ENCODE data around the gene ZRSR2. TPM values are rescaled to one million over a fixed set of nuclear protein-coding genes. Genes with fewer than 3 reads are reported as not detected.
"Not testable (repeated sequence)": the region's sequence is repeated elsewhere in the genome, so short reads cannot be mapped to it uniquely, and the experiment has no call there.

The ZRSR2 gene
- polyA plus RNA-seq, 1 of the 3 experiments (the other 2 are of a cell fraction), result 14.3 TPM

DNA sequence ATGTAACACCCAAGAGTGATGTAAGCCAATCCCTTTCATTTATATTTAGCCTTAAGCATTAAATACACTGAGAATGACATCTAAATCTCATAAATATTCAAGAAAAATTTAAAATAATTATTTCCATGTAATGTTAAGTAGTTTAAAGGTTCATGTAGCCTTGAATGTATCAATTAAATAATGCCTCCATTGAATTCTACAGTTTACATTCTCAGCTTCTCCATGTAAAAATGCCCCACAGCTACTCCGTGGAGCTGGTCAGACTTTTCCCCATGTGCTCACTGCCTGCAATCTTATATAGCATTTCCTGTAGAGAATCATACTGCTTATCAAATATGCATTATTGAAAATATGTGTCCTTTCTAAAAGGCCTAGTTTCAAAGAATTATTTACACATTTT is 38.9 kb downstream of the ZRSR2 start:
- POLR2A ChIA-PET, result no interaction called here
- no peaks in the 10 kb centered on the region for H3K9me3 ChIP-seq
- WGBS (ENCODE audit: low lambda C conversion rate), result 94% methylated on average over 1 of the region's 1 CpG
- peaks cover 13% of the 10 kb centered on the region for H3F3A ChIP-seq (replicated peaks; ENCODE audit: insufficient read depth)
- TF ChIP-seq, protein P1, sequence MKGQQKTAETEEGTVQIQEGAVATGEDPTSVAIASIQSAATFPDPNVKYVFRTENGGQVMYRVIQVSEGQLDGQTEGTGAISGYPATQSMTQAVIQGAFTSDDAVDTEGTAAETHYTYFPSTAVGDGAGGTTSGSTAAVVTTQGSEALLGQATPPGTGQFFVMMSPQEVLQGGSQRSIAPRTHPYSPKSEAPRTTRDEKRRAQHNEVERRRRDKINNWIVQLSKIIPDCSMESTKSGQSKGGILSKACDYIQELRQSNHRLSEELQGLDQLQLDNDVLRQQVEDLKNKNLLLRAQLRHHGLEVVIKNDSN (IDR thresholded peaks at IDR 0.05; ENCODE audit: borderline replicate concordance, low read depth), result no peak
- TF ChIP-seq NRF1 (IDR thresholded peaks at IDR 0.05; ENCODE audit: low read depth, low read length) (no peak), POLR2AphosphoS5 (IDR thresholded peaks at IDR 0.05; ENCODE audit: low read depth, low read length) (no peak), MXI1 (IDR thresholded peaks at IDR 0.05; ENCODE audit: low read depth, low read length) (no peak), RCOR1 (IDR thresholded peaks at IDR 0.05; ENCODE audit: low read length) (no peak), GATA2 (CRISPR knock-in tag; IDR thresholded peaks at IDR 0.05) (no peak), RFX5 (IDR thresholded peaks at IDR 0.05; ENCODE audit: low read length) (no peak), MEF2A (IDR thresholded peaks at IDR 0.05; ENCODE audit: borderline replicate concordance, low read depth) (no peak), JUND (IDR thresholded peaks at IDR 0.05) (no peak), FOXJ3 (CRISPR knock-in tag; IDR thresholded peaks at IDR 0.05) (no peak), FOXM1 (IDR thresholded peaks at IDR 0.05; ENCODE audit: low read depth) (no peak), CHD2 (IDR thresholded peaks at IDR 0.05; ENCODE audit: low read length, partially characterized antibody) (no peak)
- TF ChIP-seq, protein P2, sequence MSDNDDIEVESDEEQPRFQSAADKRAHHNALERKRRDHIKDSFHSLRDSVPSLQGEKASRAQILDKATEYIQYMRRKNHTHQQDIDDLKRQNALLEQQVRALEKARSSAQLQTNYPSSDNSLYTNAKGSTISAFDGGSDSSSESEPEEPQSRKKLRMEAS (IDR thresholded peaks at IDR 0.05; ENCODE audit: low read depth), result no peak
- TF ChIP-seq, protein P3, sequence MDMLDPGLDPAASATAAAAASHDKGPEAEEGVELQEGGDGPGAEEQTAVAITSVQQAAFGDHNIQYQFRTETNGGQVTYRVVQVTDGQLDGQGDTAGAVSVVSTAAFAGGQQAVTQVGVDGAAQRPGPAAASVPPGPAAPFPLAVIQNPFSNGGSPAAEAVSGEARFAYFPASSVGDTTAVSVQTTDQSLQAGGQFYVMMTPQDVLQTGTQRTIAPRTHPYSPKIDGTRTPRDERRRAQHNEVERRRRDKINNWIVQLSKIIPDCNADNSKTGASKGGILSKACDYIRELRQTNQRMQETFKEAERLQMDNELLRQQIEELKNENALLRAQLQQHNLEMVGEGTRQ (IDR thresholded peaks at IDR 0.05; ENCODE audit: borderline replicate concordance, low read depth, low read length), result no peak
- H3K4me1 ChIP-seq (ENCODE audit: control insufficient read depth in 1 of 2, insufficient read depth in 2 of 2, low read depth in 1 of 2, low read length in 1 of 2), result no peaks in the 10 kb centered on the region
- CTCF ChIA-PET, result interaction anchor here (0.6 kb wide), 1 partner anchor 95 kb away, joined by 3 read pairs; no protein-coding TSS in a partner anchor
- H3K36me3 ChIP-seq (replicated peaks in 1 of 2; ENCODE audit: control insufficient read depth in 1 of 2, insufficient read depth in 2 of 2, low read length in 1 of 2), result peaks cover 32 to 41% of the 10 kb centered on the region in 2 experiments
- no peaks in the 10 kb centered on the region for H3K9me2 ChIP-seq
- no peak overlapping the region for H2AFZ ChIP-seq (ENCODE audit: low read depth)
- no peak overlapping the region for H3K27ac ChIP-seq (ENCODE audit: low read depth in 2 of 2, low read length in 1 of 2)
- DNase-seq, result no peak
- H3K79me2 ChIP-seq (ENCODE audit: insufficient read depth), result no peaks in the 10 kb centered on the region
- H3K4me2 ChIP-seq, result no peak overlapping the region
- no peaks in the 10 kb centered on the region for H3K27me3 ChIP-seq (ENCODE audit: insufficient read depth)
- no peak overlapping the region for H3K9ac ChIP-seq
- H3K4me3 ChIP-seq (ENCODE audit: low read depth in 2 of 2, low read length in 1 of 2), result no peak overlapping the region
- H4K20me1 ChIP-seq (ENCODE audit: insufficient read depth), result no peaks in the 10 kb centered on the region

DNA sequence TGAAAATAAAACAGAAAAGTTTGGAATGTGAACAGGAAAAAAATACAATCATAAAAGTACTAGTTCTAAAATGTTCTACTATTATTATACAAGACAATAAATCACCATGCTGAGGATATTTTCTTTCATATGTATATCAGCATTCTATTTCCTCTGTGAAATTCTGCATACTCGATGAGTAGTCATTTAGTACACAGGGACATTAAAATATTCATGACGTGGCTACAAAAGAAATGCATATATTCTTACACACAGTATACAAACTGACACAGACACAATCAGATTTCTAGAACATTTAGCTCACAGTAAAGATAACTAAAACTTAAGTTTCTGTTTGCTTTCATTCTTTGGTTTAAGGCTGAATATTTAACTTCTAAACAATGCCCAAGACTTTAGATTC is 41.1 kb downstream of the ZRSR2 start:
- H3K4me3 ChIP-seq (ENCODE audit: low read depth in 2 of 2, low read length in 1 of 2); H3K27ac ChIP-seq (ENCODE audit: low read depth in 2 of 2, low read length in 1 of 2); CTCF ChIA-PET; DNase-seq; H3K9ac ChIP-seq; H3K9me2 ChIP-seq; H3K4me1 ChIP-seq (ENCODE audit: control insufficient read depth in 1 of 2, insufficient read depth in 2 of 2, low read depth in 1 of 2, low read length in 1 of 2); H3K9me3 ChIP-seq; H3K27me3 ChIP-seq (ENCODE audit: insufficient read depth); H2AFZ ChIP-seq (ENCODE audit: low read depth); H3K79me2 ChIP-seq (ENCODE audit: insufficient read depth); H4K20me1 ChIP-seq (ENCODE audit: insufficient read depth); H3K4me2 ChIP-seq; POLR2A ChIA-PET: not testable (repeated sequence)
- peaks cover 16% of the 10 kb centered on the region for H3F3A ChIP-seq (replicated peaks; ENCODE audit: insufficient read depth)
- peaks cover 28 to 30% of the 10 kb centered on the region in 2 experiments for H3K36me3 ChIP-seq (replicated peaks in 1 of 2; ENCODE audit: control insufficient read depth in 1 of 2, insufficient read depth in 2 of 2, low read length in 1 of 2)
- 80% methylated on average over 1 of the region's 2 CpGs for WGBS (ENCODE audit: low lambda C conversion rate)
